ENCODE measurements around the gene LRIG3. TPM values are rescaled to one million over a fixed set of nuclear protein-coding genes. Genes with fewer than 3 reads are reported as not detected.

The LRIG3 gene
- total RNA-seq, 1 donor from 2014 or later = 12.6 TPM

- no peak for DNase-seq (ENCODE audit: low read depth)
- no peak for TF ChIP-seq CTCF (conservative IDR thresholded peaks at IDR 0.05; ENCODE audit: low read depth, low read length)
- H3K4me3 ChIP-seq (ENCODE audit: low read depth, low read length) = no peak overlapping the region
Measured at GRCh38 chr12:58923781-58924180, 3.5 kb upstream of the LRIG3 start.

- no peak for TF ChIP-seq CTCF (conservative IDR thresholded peaks at IDR 0.05; ENCODE audit: low read depth, low read length)
- DNase-seq (ENCODE audit: low read depth) = no peak
- H3K4me3 ChIP-seq (ENCODE audit: low read depth, low read length) = no peak overlapping the region
Measured at GRCh38 chr12:58922849-58923248, 2.5 kb upstream of the LRIG3 start.

GRCh38 chr12:58920961-58921861, 907 bp upstream of the LRIG3 start:
- peak overlapping the region; percentile 88 for H3K4me3 ChIP-seq (ENCODE audit: low read depth, low read length)
- DNase-seq (ENCODE audit: low read depth) = no peak
- no peak for TF ChIP-seq CTCF (conservative IDR thresholded peaks at IDR 0.05; ENCODE audit: low read depth, low read length)

GRCh38 chr12:58919231-58920101, 838 bp downstream of the LRIG3 start:
- TF ChIP-seq CTCF (conservative IDR thresholded peaks at IDR 0.05; ENCODE audit: low read depth, low read length) = no peak
- peak overlapping the region; percentile 88 for H3K4me3 ChIP-seq (ENCODE audit: low read depth, low read length)
- peak; percentile 23 for DNase-seq (ENCODE audit: low read depth)

GRCh38 chr12:58918469-58918844, 1.8 kb downstream of the LRIG3 start:
- no peak for TF ChIP-seq CTCF (conservative IDR thresholded peaks at IDR 0.05; ENCODE audit: low read depth, low read length)
- H3K4me3 ChIP-seq (ENCODE audit: low read depth, low read length) = peak overlapping the region; percentile 88
- peak; percentile 13 for DNase-seq (ENCODE audit: low read depth)

GRCh38 chr12:58917699-58918468, 2.4 kb downstream of the LRIG3 start:
- TF ChIP-seq CTCF (conservative IDR thresholded peaks at IDR 0.05; ENCODE audit: low read depth, low read length) = no peak
- DNase-seq (ENCODE audit: low read depth) = peak; percentile 15
- H3K4me3 ChIP-seq (ENCODE audit: low read depth, low read length) = peak overlapping the region; percentile 88

Data from epithelial cell of proximal tubule (primary cell).